Cardiac fibroblast (primary cell): ENCODE measurements around the gene GNAZ.
A peak's percentile ranks its signal among the peaks of the same experiment; 100 is the strongest.

Source experiments
- DNase-seq, 2 donors: peaks; one replicate each; pipeline versions ENCODE4 v3.0.0 to v3.0.0-alpha.2; 2010; ENCODE audit warnings: low read depth in 2 of 2
- H3K4me3 ChIP-seq, 2 donors: replicated peaks in 1 of 2; 1 replicate in 1 of 2; 2 replicates in 1 of 2; pipeline ENCODE4 v1.5.1; 2011; ENCODE audit warnings: low read depth in 2 of 2, low read length in 2 of 2, mild to moderate bottlenecking in 2 of 2, moderate library complexity in 1 of 2
- TF ChIP-seq, protein P1 (sequence below): IDR thresholded peaks from one replicate; pipeline ENCODE4 v1.5.1; 2011; ENCODE audit warnings: low read depth, mild to moderate bottlenecking, low read length, inconsistent platforms

The GNAZ gene

DNA sequence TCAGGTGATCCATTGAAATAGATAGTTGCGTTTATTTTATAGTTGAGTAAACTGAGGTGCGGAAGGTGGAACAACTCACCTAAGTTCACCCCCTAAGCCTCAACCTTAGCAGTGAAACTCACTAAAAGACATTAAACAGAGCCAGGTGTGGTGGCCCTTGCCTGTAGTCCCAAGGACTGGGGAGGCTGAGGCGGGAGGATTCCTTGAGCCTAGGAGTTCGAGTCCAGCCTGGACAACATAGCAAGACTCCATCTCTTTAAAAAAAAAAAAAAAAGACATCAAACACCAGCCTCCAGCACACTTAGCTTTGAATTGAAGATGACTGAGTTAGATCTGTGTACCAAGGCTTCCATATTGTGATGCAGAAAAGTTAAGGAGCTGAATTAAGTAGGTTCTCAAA, 74.1 kb downstream of the GNAZ start:
- H3K4me3 ChIP-seq = no peak overlapping the region
- no peak for DNase-seq
- TF ChIP-seq, protein P1, sequence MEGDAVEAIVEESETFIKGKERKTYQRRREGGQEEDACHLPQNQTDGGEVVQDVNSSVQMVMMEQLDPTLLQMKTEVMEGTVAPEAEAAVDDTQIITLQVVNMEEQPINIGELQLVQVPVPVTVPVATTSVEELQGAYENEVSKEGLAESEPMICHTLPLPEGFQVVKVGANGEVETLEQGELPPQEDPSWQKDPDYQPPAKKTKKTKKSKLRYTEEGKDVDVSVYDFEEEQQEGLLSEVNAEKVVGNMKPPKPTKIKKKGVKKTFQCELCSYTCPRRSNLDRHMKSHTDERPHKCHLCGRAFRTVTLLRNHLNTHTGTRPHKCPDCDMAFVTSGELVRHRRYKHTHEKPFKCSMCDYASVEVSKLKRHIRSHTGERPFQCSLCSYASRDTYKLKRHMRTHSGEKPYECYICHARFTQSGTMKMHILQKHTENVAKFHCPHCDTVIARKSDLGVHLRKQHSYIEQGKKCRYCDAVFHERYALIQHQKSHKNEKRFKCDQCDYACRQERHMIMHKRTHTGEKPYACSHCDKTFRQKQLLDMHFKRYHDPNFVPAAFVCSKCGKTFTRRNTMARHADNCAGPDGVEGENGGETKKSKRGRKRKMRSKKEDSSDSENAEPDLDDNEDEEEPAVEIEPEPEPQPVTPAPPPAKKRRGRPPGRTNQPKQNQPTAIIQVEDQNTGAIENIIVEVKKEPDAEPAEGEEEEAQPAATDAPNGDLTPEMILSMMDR = no peak

DNA sequence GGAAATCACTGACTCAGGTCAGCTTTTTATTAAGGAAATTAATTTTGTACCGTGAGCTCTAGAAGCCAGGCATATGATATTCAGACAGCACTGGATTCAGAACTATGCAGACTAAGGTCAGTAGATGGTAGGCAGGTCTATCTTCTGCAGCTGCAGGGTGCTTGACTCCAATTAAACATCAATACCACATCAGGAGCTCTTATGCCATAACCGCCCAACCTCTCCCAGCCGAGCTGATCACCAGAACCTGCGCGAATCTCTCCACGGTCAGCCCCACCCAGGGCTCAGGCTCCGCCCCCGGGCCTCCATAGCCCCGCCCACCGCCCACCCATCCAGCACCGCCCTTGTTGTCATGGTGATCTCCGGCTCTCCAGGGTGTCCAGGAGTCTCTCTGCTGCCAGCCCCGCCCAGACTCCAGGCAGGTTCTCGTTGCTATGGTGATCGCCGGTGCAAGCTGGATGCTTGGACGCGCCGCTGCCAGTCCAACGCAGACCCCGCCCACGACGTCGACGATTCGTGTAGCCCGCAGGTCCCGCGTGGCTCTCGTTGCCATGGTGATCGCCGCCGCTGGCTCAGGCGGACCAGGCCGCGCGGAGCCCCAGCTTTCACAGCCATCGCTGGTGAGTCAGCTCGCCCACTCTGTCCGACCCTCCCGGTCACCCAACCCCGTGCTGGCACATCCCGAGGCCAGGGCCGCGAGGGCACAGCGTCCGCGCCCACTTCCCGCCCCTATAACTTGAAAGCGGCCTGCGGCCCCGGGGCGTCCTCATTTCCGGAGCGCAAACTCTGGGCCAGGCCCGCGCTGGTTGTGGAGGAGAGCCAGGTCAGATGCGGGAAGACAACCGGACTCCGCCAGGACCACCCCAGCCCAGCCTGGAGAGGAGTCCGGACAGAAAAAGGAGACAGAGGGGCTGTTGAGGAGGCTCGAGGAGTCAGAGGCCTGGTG, 74.9 kb downstream of the GNAZ start, which contains the start of gene RAB36:
TSS of gene RAB36 (plus strand) at position 546 of the 946 bp plus-strand sequence. CDS start 1,140 bp downstream, outside the sequence.
- peak within 1 kb of the TSS; percentile 57 to 62 for H3K4me3 ChIP-seq
- TF ChIP-seq, protein P1 = no peak
- peak; percentile 99 for DNase-seq

DNA sequence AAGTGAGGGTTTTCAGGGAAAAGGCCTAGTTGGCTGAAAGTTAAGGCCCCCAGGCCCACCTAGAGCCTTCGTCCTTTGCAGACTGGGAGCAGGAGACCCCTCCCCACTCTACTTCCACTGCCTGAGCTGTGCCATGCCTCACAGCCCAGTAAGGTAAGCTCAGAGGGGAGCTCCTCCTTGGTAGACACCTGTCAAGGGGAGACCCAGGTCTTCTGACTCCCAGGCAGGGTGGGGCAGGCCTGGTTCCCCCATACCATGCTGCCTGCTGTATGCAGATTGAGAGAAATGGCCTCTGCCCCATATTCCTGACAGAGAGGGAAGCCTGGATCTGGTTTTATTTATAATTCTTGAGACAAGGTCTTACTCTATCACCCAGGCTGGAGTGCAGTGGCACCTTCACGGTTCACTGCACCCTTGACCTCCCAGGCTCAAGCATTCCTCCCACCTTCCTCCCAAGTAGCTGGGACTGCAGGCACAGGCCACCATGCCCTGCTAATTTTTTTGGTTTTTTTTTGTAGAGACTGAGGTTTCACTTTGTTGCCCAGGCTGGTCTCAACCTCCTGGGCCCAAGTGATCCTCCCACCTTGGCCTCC, 75.7 kb downstream of the GNAZ start:
- peak overlapping the region; percentile 57 to 62 for H3K4me3 ChIP-seq
- DNase-seq = no peak
- TF ChIP-seq, protein P1 = no peak

DNA sequence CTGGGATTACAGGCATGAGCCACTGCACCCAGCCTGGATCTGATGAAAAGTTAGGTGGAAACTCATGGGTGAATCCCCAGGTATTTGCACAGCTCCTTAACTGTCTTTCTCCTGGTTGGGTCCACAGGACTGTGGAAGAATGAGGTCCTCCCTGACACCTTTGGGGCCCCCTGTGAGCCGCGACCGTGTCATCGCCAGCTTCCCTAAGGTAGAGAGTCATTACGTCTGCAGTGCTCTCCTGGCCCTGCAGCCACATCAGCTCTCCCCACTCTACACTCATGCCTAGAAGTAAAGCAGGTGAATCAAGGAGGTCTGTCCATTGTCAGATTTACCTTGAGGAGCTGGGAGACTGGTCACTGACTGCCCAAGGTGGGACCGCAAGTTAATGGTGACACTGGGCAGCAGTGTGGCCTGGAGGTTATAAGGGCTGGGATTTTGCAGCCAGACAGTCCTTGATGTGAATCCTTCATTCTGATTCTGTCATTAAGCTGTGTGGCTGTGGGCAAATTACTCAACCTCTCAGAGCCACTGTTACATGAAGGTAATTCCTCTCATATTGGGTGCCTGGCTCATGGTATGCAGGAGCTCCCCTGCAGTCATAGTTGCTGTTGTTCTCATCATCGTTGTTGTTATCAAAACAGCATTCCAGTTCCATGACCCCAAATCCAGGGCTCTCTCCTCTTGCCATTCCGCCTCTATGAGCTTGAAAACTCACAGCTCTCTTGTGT, 76.3 kb downstream of the GNAZ start:
- H3K4me3 ChIP-seq = no peak overlapping the region
- DNase-seq = peak in 1 of 2 donors; percentile 5
- TF ChIP-seq, protein P1 = no peak

DNA sequence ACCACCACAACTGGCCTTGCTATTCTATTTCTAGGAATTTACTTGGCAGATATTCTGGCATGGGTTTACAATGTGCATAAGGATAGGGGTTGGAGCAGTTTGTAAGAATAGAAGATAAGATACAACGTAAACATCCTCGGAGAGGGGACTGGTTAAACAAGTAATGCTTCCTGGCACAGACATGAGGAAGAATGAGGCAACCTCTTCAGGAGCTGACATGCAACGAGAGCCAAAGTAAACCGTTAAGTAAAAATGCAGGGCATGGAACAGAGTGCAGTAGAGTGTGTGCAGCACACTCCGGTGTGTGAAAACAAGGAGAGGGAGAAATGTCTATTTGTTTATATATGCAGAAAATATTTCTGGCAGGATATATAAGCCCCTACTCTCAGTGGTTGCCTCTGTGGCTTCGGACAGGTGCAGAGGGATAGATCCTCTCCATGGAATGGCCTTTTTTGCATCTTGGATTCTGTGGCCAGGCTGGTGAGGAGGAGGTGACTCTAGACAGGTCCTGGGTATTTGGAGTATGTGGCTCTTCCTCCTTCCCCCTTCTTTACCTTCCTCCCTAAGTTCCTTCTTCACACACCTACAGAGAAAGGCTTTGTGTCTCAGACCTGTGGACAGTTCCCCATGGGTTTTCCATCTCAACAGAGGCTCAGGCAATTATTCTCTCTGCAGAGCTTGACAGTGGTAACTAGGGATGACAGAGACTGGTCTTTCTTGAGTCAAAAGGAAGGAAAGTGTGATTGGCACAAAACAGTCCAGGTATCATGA, 77.5 kb downstream of the GNAZ start:
- TF ChIP-seq, protein P1 = no peak
- H3K4me3 ChIP-seq = no peak overlapping the region
- peak; percentile 67 to 92 for DNase-seq

DNA sequence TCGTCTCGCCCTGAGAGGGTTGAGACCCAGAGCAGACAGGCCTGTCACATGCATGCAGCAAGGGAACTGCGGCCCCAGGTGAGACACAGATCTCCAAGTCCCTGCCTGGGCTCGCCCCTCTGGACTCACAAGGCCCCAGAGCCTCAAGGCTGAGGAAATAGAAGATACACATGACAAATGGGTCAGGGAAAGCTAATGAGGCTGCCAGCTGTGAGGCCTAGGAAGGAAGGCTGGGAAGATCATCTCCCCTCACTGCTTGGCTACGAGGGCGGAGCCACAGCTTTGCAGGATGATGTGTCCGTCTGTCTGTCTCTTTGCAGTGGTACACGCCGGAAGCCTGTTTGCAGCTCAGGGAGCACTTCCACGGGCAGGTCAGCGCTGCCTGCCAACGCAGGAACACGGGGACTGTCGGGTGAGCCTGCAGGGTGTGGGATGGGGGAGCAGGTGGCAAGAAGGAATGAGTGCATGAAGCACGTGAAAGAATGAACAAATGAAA, 79.5 kb downstream of the GNAZ start:
- no peak overlapping the region for H3K4me3 ChIP-seq
- DNase-seq = no peak
- TF ChIP-seq, protein P1 = no peak
